Pulmonary artery endothelial cell (primary cell): Measurements from ENCODE around the gene BRME1. TPM values are rescaled to one million over a fixed set of nuclear protein-coding genes. Genes with fewer than 3 reads are reported as not detected.
A peak's percentile ranks its signal among the peaks of the same experiment; 100 is the strongest.

Experiments used
- DNase-seq: peaks from one replicate; pipeline ENCODE4 v3.0.0-alpha.2; 2011; ENCODE audit warnings: low read depth, low spot score
- total RNA-seq: library from RNA; depleted of rRNA; stranded (reverse); fragments of >200 nt; gene quantifications from 2 replicates; pipeline ENCODE4 v1.2.3, GENCODE V29; 2014

Gene BRME1
- 0.63 and 0.73 TPM in 2 replicates for total RNA-seq

- peak; percentile 33 for DNase-seq
Measured at GRCh38 chr19:13905634-13906520, at the start of gene BRME1, which contains the start of gene CC2D1A. BRME1 (minus strand) TSS chr19:13906117; CDS start chr19:13904892, 1,225 bp downstream. CC2D1A (plus strand) TSS chr19:13906201; CDS start chr19:13906442, 241 bp downstream.

GRCh38 chr19:13954185-13954584 lies 48.3 kb upstream of the BRME1 start:
- no peak for DNase-seq

GRCh38 chr19:13952931-13953531 lies 47.1 kb upstream of the BRME1 start:
- no peak for DNase-seq

- DNase-seq, result peak; percentile 99
Measured at GRCh38 chr19:13952154-13952930, 46.4 kb upstream of the BRME1 start, which contains the start of gene DCAF15. DCAF15 (plus strand) TSS chr19:13952509; CDS start chr19:13952513, 4 bp downstream.

- no peak for DNase-seq
Measured at GRCh38 chr19:13951799-13952153, 45.9 kb upstream of the BRME1 start.

GRCh38 chr19:13951043-13951442 lies 45.1 kb upstream of the BRME1 start:
- DNase-seq, result no peak

GRCh38 chr19:13946414-13946813 lies 40.5 kb upstream of the BRME1 start:
- DNase-seq, result no peak

- no peak for DNase-seq
Measured at GRCh38 chr19:13942023-13942684, 36.2 kb upstream of the BRME1 start.

GRCh38 chr19:13938301-13939064 lies 32.6 kb upstream of the BRME1 start, which contains the start of gene PODNL1:
PODNL1 (minus strand) TSS chr19:13938417; CDS start chr19:13938181, 236 bp downstream.
- DNase-seq, result no peak

- DNase-seq, result no peak
Measured at GRCh38 chr19:13937479-13938300, 31.8 kb upstream of the BRME1 start.

- DNase-seq, result no peak
Measured at GRCh38 chr19:13935765-13936510, 30.0 kb upstream of the BRME1 start.

- DNase-seq, result no peak
Measured at GRCh38 chr19:13934785-13935109, 28.8 kb upstream of the BRME1 start.

- DNase-seq, result no peak
Measured at GRCh38 chr19:13932911-13933393, 27.0 kb upstream of the BRME1 start.

GRCh38 chr19:13932149-13932637 lies 26.3 kb upstream of the BRME1 start:
- no peak for DNase-seq

- no peak for DNase-seq
Measured at GRCh38 chr19:13931391-13932148, 25.7 kb upstream of the BRME1 start.

- no peak for DNase-seq
Measured at GRCh38 chr19:13930402-13930801, 24.5 kb upstream of the BRME1 start.

- no peak for DNase-seq
Measured at GRCh38 chr19:13929956-13930355, 24.0 kb upstream of the BRME1 start.

- DNase-seq, result no peak
Measured at GRCh38 chr19:13929340-13929739, 23.4 kb upstream of the BRME1 start.
